ENCODE results near the gene BNIP3. TPM values are rescaled to one million over a fixed set of nuclear protein-coding genes. Genes with fewer than 3 reads are reported as not detected.

BNIP3 gene
- total RNA-seq, 4 donors from 2014 or later, result 81.2 to 162 (median 135) TPM

Other genes starting within 250 kb of the BNIP3 start
- 10 to 100 TPM; 22.6 to 67.2 (median 30.1) TPM for gene PPP2R2D, start 80.9 kb downstream of the BNIP3 start, total RNA-seq
- gene JAKMIP3, start 84.0 kb upstream of the BNIP3 start, total RNA-seq, result 1 to 10 TPM in 1 of 4 donors, under 1 TPM in 3; 0.15 to 2.4 (median 0.51) TPM
- 1 to 10 TPM in 1 of 4 donors, under 1 TPM in 2, not detected in 1; 0.38 to 1.7 (median 0.91) TPM for gene DPYSL4, start 205.0 kb upstream of the BNIP3 start, total RNA-seq

Data from suprapubic skin (tissue), 4 donors.